HEK293T (cell line): ENCODE measurements around the gene RAB6B.

Experiments
- CTCF ChIA-PET: fragments of 350-600 bp; formaldehyde crosslinking; extraction: SDS; loops from one replicate; lab custom pipeline; 2021; ENCODE audit warnings: antibody characterized with exemption, inconsistent platforms; lab: Yijun Ruan, JAX
- POLR2A ChIA-PET: fragments of 350-600 bp; formaldehyde crosslinking; extraction: SDS; loops from one replicate; lab custom pipeline; 2020; ENCODE audit warnings: antibody characterized with exemption, inconsistent platforms; lab: Yijun Ruan, JAX
- DNase-seq: peaks from one replicate; pipeline ENCODE4 v3.0.0; 2012; ENCODE audit warnings: mixed read lengths; ENCODE audit errors: extremely low spot score
- ARNT ChIP-seq: fragments of 450-650 bp; IDR thresholded peaks from 2 replicates; pipeline ENCODE4 v1.6.1; 2017; ENCODE audit warnings: mild to moderate bottlenecking
- BHLHE40 ChIP-seq: fragments of 450-650 bp; IDR thresholded peaks from 2 replicates; pipeline ENCODE4 v1.6.1; 2016; ENCODE audit warnings: mild to moderate bottlenecking, moderate library complexity, borderline replicate concordance
- CTBP1 ChIP-seq: fragments of 450-650 bp; IDR thresholded peaks from 2 replicates; pipeline ENCODE4 v1.6.1; 2016; ENCODE audit warnings: borderline replicate concordance
- ELF4 ChIP-seq: fragments of 450-650 bp; IDR thresholded peaks from 2 replicates; pipeline ENCODE4 v1.6.1; 2017; ENCODE audit warnings: antibody characterized with exemption
- FOXA1 ChIP-seq: fragments of 450-650 bp; IDR thresholded peaks from 2 replicates; pipeline ENCODE4 v1.6.1; 2016; ENCODE audit warnings: mild to moderate bottlenecking
- FOXK2 ChIP-seq: fragments of 450-650 bp; IDR thresholded peaks from 2 replicates; pipeline ENCODE4 v1.6.1; 2016; ENCODE audit warnings: mild to moderate bottlenecking
- FOXM1 ChIP-seq: fragments of 450-650 bp; IDR thresholded peaks from 2 replicates; pipeline ENCODE4 v1.6.1; 2017; ENCODE audit warnings: mild to moderate bottlenecking, borderline replicate concordance
- HDGF ChIP-seq: fragments of 450-650 bp; IDR thresholded peaks from 2 replicates; pipeline ENCODE4 v1.6.1; 2017; ENCODE audit warnings: antibody characterized with exemption, borderline replicate concordance
- L3MBTL2 ChIP-seq: fragments of 450-650 bp; conservative IDR thresholded peaks from 2 replicates; pipeline ENCODE4 v1.6.1; 2016; ENCODE audit warnings: mild to moderate bottlenecking
- LEF1 ChIP-seq: fragments of 450-650 bp; IDR thresholded peaks from 2 replicates; pipeline ENCODE4 v1.6.1; 2017; ENCODE audit warnings: mild to moderate bottlenecking, borderline replicate concordance
- NFRKB ChIP-seq: fragments of 450-650 bp; IDR thresholded peaks from 2 replicates; pipeline ENCODE4 v1.6.1; 2016; ENCODE audit warnings: mild to moderate bottlenecking, moderate library complexity
- PKNOX1 ChIP-seq: fragments of 450-650 bp; IDR thresholded peaks from 2 replicates; pipeline ENCODE4 v1.6.1; 2016
- SP1 ChIP-seq: fragments of 450-650 bp; IDR thresholded peaks from 2 replicates; pipeline ENCODE4 v1.6.1; 2017
- SUZ12 ChIP-seq: fragments of 450-650 bp; IDR thresholded peaks from 2 replicates; pipeline ENCODE4 v1.6.1; 2016; ENCODE audit warnings: mild to moderate bottlenecking
- TARDBP ChIP-seq: fragments of 450-650 bp; IDR thresholded peaks from 2 replicates; pipeline ENCODE4 v1.6.1; 2016
- ZNF384 ChIP-seq: fragments of 450-650 bp; IDR thresholded peaks from 2 replicates; pipeline ENCODE4 v1.6.1; 2016

RAB6B gene

GRCh38 chr3:133812872-133813271, 82.8 kb downstream of the RAB6B start:
- no peak for DNase-seq
- TF ChIP-seq L3MBTL2 (no peak), ZNF384 (no peak), ELF4 (no peak), HDGF (no peak), TARDBP (no peak), FOXA1 (no peak), NFRKB (no peak)
- POLR2A ChIA-PET, result no interaction called here
- CTCF ChIA-PET, result interaction anchor here (0.7 kb wide), 1 partner anchor 1081 kb away, joined by 3 read pairs; no protein-coding TSS in a partner anchor

- peak; percentile 97 for DNase-seq
- TF ChIP-seq LEF1 (no peak), L3MBTL2 (peak; percentile 83)
- CTCF ChIA-PET, result interaction anchor here (0.7 kb wide), 1 partner anchor 11 kb away, joined by 10 read pairs; no protein-coding TSS in a partner anchor
- POLR2A ChIA-PET, result no interaction called here
Observed at GRCh38 chr3:133805702-133806475, 89.8 kb downstream of the RAB6B start, which contains the start of gene SRPRB. Gene SRPRB (plus strand): TSS chr3:133805815. CDS start chr3:133805849, 34 bp downstream.

- DNase-seq, result no peak
- TF ChIP-seq BHLHE40 (no peak), FOXA1 (no peak), HDGF (no peak), TARDBP (no peak), FOXK2 (no peak), SP1 (no peak), NFRKB (no peak), FOXM1 (no peak), ARNT (no peak), PKNOX1 (no peak), ZNF384 (no peak), L3MBTL2 (no peak), SUZ12 (no peak), LEF1 (no peak), CTBP1 (no peak), ELF4 (no peak)
- CTCF ChIA-PET, result no interaction called here
- POLR2A ChIA-PET, result no interaction called here
Observed at GRCh38 chr3:133805384-133805701, 90.3 kb downstream of the RAB6B start.

GRCh38 chr3:133804896-133805295, 90.8 kb downstream of the RAB6B start:
- POLR2A ChIA-PET, result no interaction called here
- CTCF ChIA-PET, result no interaction called here
- no peak for TF ChIP-seq FOXK2
- no peak for DNase-seq

- no peak for TF ChIP-seq LEF1
- TF ChIP-seq FOXA1, result no peak
- no peak for TF ChIP-seq SUZ12
- TF ChIP-seq NFRKB, result no peak
- TF ChIP-seq BHLHE40, result no peak
- TF ChIP-seq ZNF384, result no peak
- CTCF ChIA-PET, result no interaction called here
- DNase-seq, result no peak
- POLR2A ChIA-PET, result no interaction called here
Observed at GRCh38 chr3:133803469-133803868, 92.2 kb downstream of the RAB6B start.

- TF ChIP-seq FOXK2 (no peak), ARNT (no peak), HDGF (no peak), FOXA1 (no peak), LEF1 (no peak)
- no peak for DNase-seq
- CTCF ChIA-PET, result no interaction called here
- POLR2A ChIA-PET, result no interaction called here
Observed at GRCh38 chr3:133799794-133800585, 95.7 kb downstream of the RAB6B start.

- ChIA-PET CTCF (no interaction called here), POLR2A (no interaction called here)
- TF ChIP-seq BHLHE40 (no peak), CTBP1 (no peak), ARNT (no peak), TARDBP (no peak), ZNF384 (no peak), SUZ12 (no peak)
- DNase-seq, result no peak
Observed at GRCh38 chr3:133797396-133798105, 98.1 kb downstream of the RAB6B start.

- TF ChIP-seq HDGF, result no peak
- no peak for TF ChIP-seq ZNF384
- no peak for TF ChIP-seq FOXM1
- TF ChIP-seq NFRKB, result no peak
- TF ChIP-seq BHLHE40, result no peak
- TF ChIP-seq FOXA1, result no peak
- TF ChIP-seq SP1, result no peak
- no peak for TF ChIP-seq L3MBTL2
- no peak for TF ChIP-seq CTBP1
- no peak for TF ChIP-seq PKNOX1
- ChIA-PET CTCF (no interaction called here), POLR2A (no interaction called here)
- no peak for DNase-seq
Observed at GRCh38 chr3:133792171-133792763, 103.4 kb downstream of the RAB6B start.
